Lower lobe of right lung (tissue), 2 donors: ENCODE data around the gene SLC9A6. TPM values are rescaled to one million over a fixed set of nuclear protein-coding genes. Genes with fewer than 3 reads are reported as not detected.

Source experiments
- ATAC-seq, 2 donors: fragments of 200-7000 bp; cut with Tn5 transposase; one replicate each; pipeline ENCODE4 v1.9.1; 2020 to 2022; ENCODE audit warnings: mild to moderate bottlenecking in 2 of 2, moderate library complexity in 2 of 2
- DNase-seq: peaks from one replicate; pipeline ENCODE4 v3.0.0-alpha.2; 2020
- H3K27ac ChIP-seq: fragments of 200-600 bp; one replicate; pipeline ENCODE4 v1.8.0; 2022
- H3K27me3 ChIP-seq: fragments of 200-600 bp; one replicate; pipeline ENCODE4 v1.8.0; 2022; ENCODE audit warnings: low read depth
- H3K36me3 ChIP-seq: fragments of 200-600 bp; one replicate; pipeline ENCODE4 v1.8.0; 2022; ENCODE audit warnings: mild to moderate bottlenecking
- H3K4me1 ChIP-seq: fragments of 200-600 bp; one replicate; pipeline ENCODE4 v1.8.0; 2022
- H3K4me3 ChIP-seq: fragments of 200-600 bp; one replicate; pipeline ENCODE4 v1.8.0; 2022; ENCODE audit warnings: mild to moderate bottlenecking
- H3K9me3 ChIP-seq: fragments of 200-600 bp; one replicate; pipeline ENCODE4 v1.8.0; 2022
- CTCF ChIP-seq: fragments of 200-600 bp; IDR thresholded peaks from one replicate; pipeline ENCODE4 v1.8.0; 2022; ENCODE audit warnings: antibody characterized with exemption, mild to moderate bottlenecking
- intact Hi-C: fragments of 100-400 bp; cut with DNase I; formaldehyde crosslinking; loops from one replicate; pipeline ENCODE4 v1.11.0; 2022
- total RNA-seq: library from RNA; stranded (reverse); fragmentation: NEBNext Ultra II Directional; extraction: Animal tissue kit (Norgen Biotek cat#: 25700); gene quantifications from one replicate; pipeline ENCODE4 v1.2.1, GENCODE V29; 2021
- donor health status: DM: no; HTN: yes; CAD: no; lungs with severe emphysema.

Gene SLC9A6
- total RNA-seq, 1 donor from 2014 or later = 18.0 TPM

- no peaks in the 10 kb centered on the region for H3K4me1 ChIP-seq
- no peak overlapping the region for H3K4me3 ChIP-seq
- no peaks in the 10 kb centered on the region for H3K27me3 ChIP-seq
- H3K36me3 ChIP-seq = no peaks in the 10 kb centered on the region
- DNase-seq (no peak), ATAC-seq (no peak)
- intact Hi-C loops = no loop called here
- no peak for TF ChIP-seq CTCF
- H3K9me3 ChIP-seq = no peaks in the 10 kb centered on the region
- H3K27ac ChIP-seq = no peak overlapping the region
These were observed 66.4 kb downstream of the SLC9A6 start for GRCh38 chrX:136051611-136052010.

GRCh38 chrX:136055651-136056221, 70.5 kb downstream of the SLC9A6 start:
- H3K36me3 ChIP-seq = no peaks in the 10 kb centered on the region
- H3K9me3 ChIP-seq = no peaks in the 10 kb centered on the region
- H3K4me1 ChIP-seq = no peaks in the 10 kb centered on the region
- peak overlapping the region; percentile 62 for H3K27ac ChIP-seq
- no peak for TF ChIP-seq CTCF
- no peak overlapping the region for H3K4me3 ChIP-seq
- ATAC-seq (peak; percentile 68 to 72), DNase-seq (no peak)
- no peaks in the 10 kb centered on the region for H3K27me3 ChIP-seq
- intact Hi-C loops = no loop called here

DNA sequence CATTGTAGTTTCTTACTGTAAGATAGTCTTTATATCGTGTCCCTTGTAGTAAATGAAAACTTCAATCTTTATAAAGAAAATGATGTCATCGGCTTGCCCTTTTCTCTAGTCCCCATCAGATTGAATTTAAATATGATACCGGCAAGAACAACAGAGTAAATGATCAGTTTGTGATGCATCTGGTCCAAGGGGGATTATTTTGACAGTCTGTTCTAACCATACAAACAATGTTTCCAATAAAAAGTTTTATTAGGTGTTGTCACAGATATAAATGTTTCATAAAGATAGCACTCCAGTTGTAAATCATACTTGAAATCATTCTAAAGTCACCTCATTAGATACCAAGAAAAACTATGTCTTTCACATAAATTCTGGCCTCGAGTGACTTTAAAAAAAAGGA, 72.3 kb downstream of the SLC9A6 start:
- DNase-seq (no peak), ATAC-seq (no peak)
- no peak for TF ChIP-seq CTCF
- no peaks in the 10 kb centered on the region for H3K27me3 ChIP-seq
- no peaks in the 10 kb centered on the region for H3K36me3 ChIP-seq
- no peaks in the 10 kb centered on the region for H3K9me3 ChIP-seq
- no peak overlapping the region for H3K27ac ChIP-seq
- no peaks in the 10 kb centered on the region for H3K4me1 ChIP-seq
- H3K4me3 ChIP-seq = no peak overlapping the region
- intact Hi-C loops = no loop called here

DNA sequence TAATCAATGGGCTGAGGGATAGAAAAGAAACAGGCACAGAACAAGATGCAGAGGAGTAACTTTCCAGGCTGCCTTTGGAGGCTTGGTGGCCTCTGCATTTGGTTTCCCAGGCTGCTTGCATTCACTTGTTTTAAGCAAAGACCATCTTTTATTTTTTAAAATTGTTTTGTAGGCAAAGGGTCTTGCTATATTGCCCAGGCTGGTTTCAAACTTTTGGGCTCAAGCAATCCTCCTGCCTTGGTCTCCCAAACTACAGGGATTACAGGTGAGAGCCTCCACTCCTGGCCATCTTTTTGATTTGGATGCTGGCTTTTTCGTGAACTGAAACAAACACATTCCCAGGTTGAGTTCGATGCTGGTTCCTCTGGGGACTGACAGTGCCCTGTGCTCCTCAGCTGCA, 74.1 kb downstream of the SLC9A6 start:
- Histone ChIP-seq H3K27ac (no peak overlapping the region), H3K4me3 (no peak overlapping the region), H3K27me3 (no peaks in the 10 kb centered on the region), H3K9me3 (no peaks in the 10 kb centered on the region), H3K36me3 (no peaks in the 10 kb centered on the region), H3K4me1 (no peaks in the 10 kb centered on the region)
- DNase-seq (no peak), ATAC-seq (no peak)
- intact Hi-C loops = no loop called here
- TF ChIP-seq CTCF = no peak

- H3K9me3 ChIP-seq = no peaks in the 10 kb centered on the region
- ATAC-seq = no peak
- no peaks in the 10 kb centered on the region for H3K4me1 ChIP-seq
- intact Hi-C loops = no loop called here
- TF ChIP-seq CTCF = no peak
- H3K27me3 ChIP-seq = no peaks in the 10 kb centered on the region
- no peak overlapping the region for H3K27ac ChIP-seq
- H3K36me3 ChIP-seq = no peaks in the 10 kb centered on the region
- no peak overlapping the region for H3K4me3 ChIP-seq
- no peak for DNase-seq
These were observed 76.1 kb downstream of the SLC9A6 start for GRCh38 chrX:136061286-136061685.

DNA sequence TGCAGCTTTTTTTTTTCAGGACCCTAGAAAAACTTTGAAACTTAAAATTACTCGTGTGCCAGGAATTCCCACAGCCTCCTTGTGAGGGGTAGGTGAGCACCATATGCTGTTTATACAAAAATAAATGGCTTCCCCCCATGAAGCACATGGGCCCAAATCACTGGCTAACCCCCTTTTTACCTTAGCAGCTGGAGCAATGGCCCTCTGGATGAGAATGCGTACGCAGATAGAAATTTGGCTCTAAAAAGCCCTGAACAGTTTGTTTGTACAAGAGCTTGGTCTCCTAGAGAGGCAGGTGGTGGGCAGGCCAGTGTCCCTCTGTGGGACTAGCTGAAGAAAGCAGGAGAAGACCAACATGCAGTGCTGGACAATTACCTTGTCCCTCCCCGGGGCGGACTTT, 76.5 kb downstream of the SLC9A6 start:
- intact Hi-C loops = no loop called here
- TF ChIP-seq CTCF = no peak
- no peak for ATAC-seq
- H3K9me3 ChIP-seq = no peaks in the 10 kb centered on the region
- H3K27me3 ChIP-seq = no peaks in the 10 kb centered on the region
- no peak overlapping the region for H3K27ac ChIP-seq
- no peak for DNase-seq
- H3K4me3 ChIP-seq = no peak overlapping the region
- no peaks in the 10 kb centered on the region for H3K4me1 ChIP-seq
- H3K36me3 ChIP-seq = no peaks in the 10 kb centered on the region
